TTC549 (cell line): Measurements from ENCODE around the gene ZFHX2.

Experiments used
- FAIRE-seq: peaks from 2 replicates; lab custom pipeline; 2012; peaks lifted over from hg19 to GRCh38; lab: Jason Lieb, UNC

The ZFHX2 gene

GRCh38 chr14:23559926-23560520, 8.5 kb upstream of the ZFHX2 start:
- FAIRE-seq: no peak

GRCh38 chr14:23559010-23559925, 7.7 kb upstream of the ZFHX2 start:
- no peak for FAIRE-seq

DNA sequence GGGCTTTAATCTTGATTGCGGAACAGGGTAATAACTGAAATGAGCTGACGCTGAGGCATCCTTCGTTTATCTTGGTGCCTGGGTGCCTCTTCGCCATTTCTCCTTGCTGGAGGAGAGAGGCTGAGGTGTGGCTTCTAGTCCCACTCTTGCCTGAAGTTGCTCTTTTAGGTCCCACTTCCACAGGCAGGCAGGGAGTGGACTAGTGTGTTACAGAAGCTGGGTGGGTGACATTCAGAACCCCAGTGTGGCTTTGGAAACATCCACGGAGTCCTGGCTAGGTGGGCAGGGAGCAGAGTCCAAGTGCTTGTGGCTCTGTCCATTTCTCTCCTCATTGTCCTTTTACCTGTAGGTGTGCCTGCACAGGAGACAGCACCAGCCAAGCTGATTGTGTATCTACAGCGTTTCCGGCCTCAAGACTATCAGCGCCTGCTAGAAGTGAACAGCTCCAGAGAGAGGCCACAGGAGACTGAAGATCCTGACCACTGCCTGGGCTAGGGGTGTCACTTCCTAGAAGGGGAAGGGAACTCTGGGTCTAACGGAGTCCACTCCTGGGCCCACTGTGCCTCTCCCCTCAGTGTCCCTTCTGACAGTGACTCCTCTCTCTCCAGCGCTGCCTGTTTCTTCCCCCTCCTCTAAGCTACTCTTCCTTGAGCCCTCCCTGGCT, 6.9 kb upstream of the ZFHX2 start:
- no peak for FAIRE-seq

DNA sequence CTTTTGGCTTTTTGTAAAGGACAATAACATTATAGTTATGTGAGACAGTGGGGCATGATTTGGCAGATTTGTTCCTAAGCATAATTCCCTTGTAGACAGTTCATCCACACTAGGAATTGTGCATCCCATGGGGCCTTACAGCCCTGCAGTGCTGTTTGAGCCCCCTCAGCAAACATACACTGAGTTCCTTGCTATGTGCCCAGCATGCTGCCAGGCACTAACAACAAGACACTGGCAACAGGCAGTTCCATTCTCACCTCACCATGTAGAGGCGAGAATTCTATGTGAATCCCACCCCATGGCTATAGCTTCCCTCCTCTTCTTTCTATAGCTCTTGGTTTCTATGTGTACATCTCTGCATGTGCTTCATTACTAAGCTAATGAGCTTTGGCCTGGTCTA, 6.4 kb upstream of the ZFHX2 start:
- FAIRE-seq: no peak

DNA sequence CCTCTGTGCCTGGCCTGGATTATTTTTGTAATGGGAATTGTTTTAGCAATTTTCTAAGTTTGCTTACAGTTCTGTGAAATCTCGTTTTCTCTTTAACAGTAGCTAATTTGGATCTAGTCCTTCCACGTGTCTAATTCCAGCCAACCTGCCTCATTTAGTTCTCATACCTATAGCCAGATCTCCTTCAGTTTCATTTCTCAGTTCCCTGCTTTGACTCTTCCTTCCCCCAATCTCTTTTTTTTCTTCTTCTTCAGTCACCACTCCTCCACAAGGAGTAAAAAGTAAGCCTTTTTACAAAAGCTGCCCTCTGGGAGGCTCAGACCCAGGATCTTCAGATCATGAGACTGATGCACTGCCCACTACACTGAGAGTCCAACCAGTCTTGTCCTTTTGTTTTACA, 6.0 kb upstream of the ZFHX2 start:
- FAIRE-seq: no peak

GRCh38 chr14:23556700-23557440, 5.3 kb upstream of the ZFHX2 start:
- FAIRE-seq: no peak

GRCh38 chr14:23555882-23556699, 4.5 kb upstream of the ZFHX2 start, which contains the start of gene THTPA:
Gene THTPA (plus strand): TSS chr14:23556271. CDS start chr14:23556758, 487 bp downstream.
- FAIRE-seq: no peak

DNA sequence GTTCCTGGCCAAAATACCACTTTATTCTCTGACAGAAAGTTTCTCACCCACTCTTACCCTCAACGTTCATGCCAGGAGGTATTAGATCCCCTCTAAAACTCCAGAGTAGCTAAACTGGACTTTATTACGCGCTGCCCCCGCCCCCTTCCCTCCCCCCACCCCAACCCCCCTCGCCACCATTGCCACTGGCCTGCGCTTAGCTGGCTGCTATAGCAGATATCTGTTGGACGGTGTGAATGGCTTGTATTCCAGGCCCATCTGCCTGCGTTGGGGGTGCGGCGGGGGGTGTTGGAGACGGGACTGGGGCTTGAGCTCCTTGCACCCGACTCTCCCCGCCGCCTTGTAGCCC, 3.9 kb upstream of the ZFHX2 start:
- FAIRE-seq: no peak

DNA sequence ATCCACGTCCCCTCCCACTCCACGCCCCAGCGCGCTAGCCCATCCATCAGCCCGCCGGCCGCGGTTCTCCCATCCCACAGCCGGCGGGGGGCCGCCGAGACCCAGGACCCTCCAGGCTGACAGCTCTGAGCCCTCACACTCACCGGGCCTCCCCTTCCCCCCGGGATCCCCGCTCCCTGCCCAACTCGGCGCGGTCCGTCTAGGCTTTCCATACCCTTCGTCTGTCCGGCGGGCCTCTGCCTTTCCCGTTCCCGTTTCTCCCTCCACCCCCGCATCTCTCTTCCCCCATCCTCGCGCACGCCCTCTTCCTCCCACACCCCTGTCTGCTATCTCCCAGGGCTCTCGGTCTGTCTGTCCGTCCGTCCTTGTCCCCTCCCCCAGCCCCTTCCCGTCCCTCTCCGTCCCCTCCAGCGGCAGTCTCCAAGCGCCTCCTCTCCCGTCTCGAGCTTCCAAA, 726 bp downstream of the ZFHX2 start:
- no peak for FAIRE-seq

DNA sequence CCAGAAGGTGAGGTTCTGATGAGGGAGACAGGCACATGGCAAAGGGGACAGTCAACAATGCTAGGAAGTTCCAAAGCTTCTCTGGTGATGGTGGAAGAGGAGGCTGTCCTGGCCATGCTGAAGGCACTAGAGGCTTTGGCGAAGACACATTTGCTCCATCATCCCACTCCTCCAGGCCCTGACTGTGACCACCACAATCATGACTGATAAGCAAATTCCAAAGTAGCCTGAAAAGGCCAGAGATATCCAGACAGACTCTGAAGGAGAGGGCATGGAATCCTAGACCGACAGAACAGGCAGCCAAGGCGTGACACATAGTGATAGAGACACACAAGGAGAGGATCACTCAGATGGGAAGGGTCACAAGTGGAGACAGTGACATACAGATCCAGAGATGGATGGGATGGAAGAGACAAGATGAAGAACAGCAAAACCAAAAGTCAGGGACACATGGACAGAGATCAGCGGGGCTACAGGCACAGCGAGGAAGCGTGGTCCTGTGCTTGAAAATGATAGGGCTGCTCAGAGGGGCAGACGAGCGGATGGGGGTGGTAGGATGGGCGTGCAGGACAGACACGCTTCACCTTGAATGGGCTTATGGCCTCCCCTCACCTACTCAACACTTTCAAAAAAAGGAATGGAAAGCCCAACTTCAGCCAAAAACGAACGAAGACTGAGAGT, 1.3 kb downstream of the ZFHX2 start:
- no peak for FAIRE-seq

GRCh38 chr14:23548351-23549318, 2.9 kb downstream of the ZFHX2 start:
- no peak for FAIRE-seq

DNA sequence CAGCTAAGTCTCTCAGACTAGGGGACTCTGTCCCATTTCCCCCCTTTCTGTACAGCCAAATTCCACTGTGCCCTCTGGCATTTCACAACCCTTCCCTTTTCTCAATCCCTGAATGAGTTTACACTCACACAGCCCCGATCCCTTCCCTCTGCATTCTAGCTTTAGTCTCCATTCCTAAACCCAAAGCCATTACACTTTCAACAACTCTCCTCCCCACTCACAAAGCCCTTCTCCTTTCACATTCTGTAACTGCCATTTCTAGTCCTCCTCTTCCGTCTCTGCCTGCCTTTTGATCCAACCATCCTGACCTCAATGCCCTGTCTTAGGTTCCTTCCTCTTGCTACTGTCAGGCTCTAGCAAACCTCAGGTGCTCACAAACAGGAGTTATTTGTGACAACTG, 3.6 kb downstream of the ZFHX2 start:
- no peak for FAIRE-seq

- FAIRE-seq: no peak
These were observed 5.0 kb downstream of the ZFHX2 start for GRCh38 chr14:23546450-23547035.

GRCh38 chr14:23545740-23546365, 5.7 kb downstream of the ZFHX2 start:
- no peak for FAIRE-seq

GRCh38 chr14:23544511-23545447, 6.8 kb downstream of the ZFHX2 start:
- FAIRE-seq: no peak

DNA sequence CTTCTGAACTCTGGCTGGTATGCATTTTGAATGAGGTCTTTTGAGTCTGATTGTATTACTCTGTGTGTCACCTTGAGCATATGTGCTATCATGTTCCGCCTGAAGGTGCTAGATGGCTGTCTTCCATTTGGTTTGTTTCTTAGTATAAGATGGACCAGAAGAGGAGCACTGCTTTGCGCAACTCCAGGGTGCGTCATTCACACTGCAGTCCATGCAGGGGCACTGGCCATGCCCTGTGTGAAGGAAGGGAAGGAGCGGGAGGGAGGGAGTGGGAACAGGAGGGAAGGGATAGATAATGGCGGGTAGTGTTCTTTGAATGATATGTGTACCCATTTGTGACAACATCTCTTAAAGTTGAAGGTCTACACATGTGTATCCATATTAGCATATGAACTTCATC, 8.2 kb downstream of the ZFHX2 start:
- FAIRE-seq: no peak

DNA sequence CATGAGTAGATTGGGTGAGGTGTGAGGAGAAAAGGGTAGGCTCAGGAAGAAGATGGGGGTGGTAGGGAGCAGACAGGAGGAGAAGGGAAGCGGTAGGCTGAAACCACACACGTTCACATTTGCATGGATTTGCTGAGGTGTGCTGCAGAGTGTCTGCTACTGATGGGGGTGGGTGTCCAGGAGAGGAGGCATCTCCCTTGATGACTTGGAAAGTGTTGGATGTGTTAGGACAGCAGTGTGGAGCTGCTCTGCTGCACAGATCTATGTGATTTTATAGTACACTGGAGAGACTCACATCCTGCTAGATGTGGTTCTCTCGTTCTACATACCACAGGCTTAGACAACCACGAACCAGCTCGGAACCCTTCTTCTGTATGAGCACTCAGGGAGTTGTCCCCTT, 9.3 kb downstream of the ZFHX2 start:
- FAIRE-seq: no peak

GRCh38 chr14:23540141-23540469, 11.5 kb downstream of the ZFHX2 start:
- FAIRE-seq: no peak
